PC-3 (cell line): ENCODE measurements around the gene CFAP141. TPM values are rescaled to one million over a fixed set of nuclear protein-coding genes. Genes with fewer than 3 reads are reported as not detected.

Source experiments
- ATAC-seq: fragments of 200-7000 bp; cut with Tn5 transposase; 2 replicates; pipeline ENCODE4 v1.9.1; 2020; ENCODE audit warnings: mild to moderate bottlenecking, moderate library complexity
- BruUV-seq: library from RNA; stranded (reverse); fragments of 400-500 nt; replicated peaks from 2 replicates; lab custom pipeline; 2021; lab: Mats Ljungman, UMichigan
- CTCF ChIA-PET: fragments of 300-600 bp; sonication (Branson Sonifier 250); formaldehyde crosslinking; loops from one replicate; lab custom pipeline; 2022; ENCODE audit warnings: antibody characterized with exemption; lab: Charles Lee
- POLR2A ChIA-PET: fragments of 300-600 bp; sonication (Branson Sonifier 250); formaldehyde crosslinking; loops from one replicate; lab custom pipeline; 2022; ENCODE audit warnings: antibody characterized with exemption; ENCODE audit not compliant: unreplicated experiment; lab: Charles Lee
- DNase-seq: peaks from one replicate; pipeline ENCODE4 v3.0.0-alpha.2; 2015
- H2AFZ ChIP-seq: fragments of 300-600 bp; sonication (generic); 2 replicates; pipeline ENCODE4 v1.6.0; 2016; ENCODE audit warnings: antibody characterized with exemption, low read length
- H3F3A ChIP-seq: fragments of 300-600 bp; sonication (generic); one replicate; pipeline ENCODE4 v1.6.0; 2017; ENCODE audit warnings: antibody characterized with exemption, low read length, control low read depth, mild to moderate bottlenecking; ENCODE audit not compliant: unreplicated experiment
- H3K27ac ChIP-seq: fragments of 300-600 bp; sonication (generic); 2 replicates; pipeline ENCODE4 v1.5.1; 2016; ENCODE audit warnings: mild to moderate bottlenecking, low read length
- H3K27me3 ChIP-seq: fragments of 300-600 bp; sonication (generic); 2 replicates; pipeline ENCODE4 v1.6.1; 2016; ENCODE audit warnings: low read length, mixed read lengths
- H3K36me3 ChIP-seq: fragments of 300-600 bp; sonication (generic); 2 replicates; pipeline ENCODE4 v1.6.1; 2016; ENCODE audit warnings: low read depth, mixed run types, low read length, mixed read lengths
- H3K4me1 ChIP-seq: fragments of 300-600 bp; sonication (generic); 2 replicates; pipeline ENCODE4 v1.5.1; 2016; ENCODE audit warnings: low read length; ENCODE audit not compliant: insufficient read depth
- H3K4me2 ChIP-seq: fragments of 300-600 bp; sonication (generic); 2 replicates; pipeline ENCODE4 v1.6.0; 2016; ENCODE audit warnings: low read length
- H3K4me3 ChIP-seq: fragments of 300-600 bp; sonication (generic); 2 replicates; pipeline ENCODE4 v1.5.1; 2016; ENCODE audit warnings: mild to moderate bottlenecking, low read length, mixed read lengths
- H3K79me2 ChIP-seq: fragments of 300-600 bp; sonication (generic); 2 replicates; pipeline ENCODE4 v1.6.1; 2017; ENCODE audit warnings: low read length, mixed read lengths
- H3K9ac ChIP-seq: fragments of 300-600 bp; sonication (generic); 2 replicates; pipeline ENCODE4 v1.6.0; 2016; ENCODE audit warnings: mild to moderate bottlenecking, low read length
- H3K9me2 ChIP-seq: fragments of 300-600 bp; sonication (generic); replicated peaks from 2 replicates; pipeline ENCODE4 v1.6.1; 2016; ENCODE audit warnings: mixed run types, low read length, mixed read lengths
- H3K9me3 ChIP-seq: fragments of 300-600 bp; sonication (generic); 2 replicates; pipeline ENCODE4 v1.6.1; 2016; ENCODE audit warnings: low read length, mixed read lengths
- H4K20me1 ChIP-seq: fragments of 300-600 bp; sonication (generic); 2 replicates; pipeline ENCODE4 v1.6.1; 2016; ENCODE audit warnings: low read length, mixed read lengths
- CTCF ChIP-seq: fragments of 300-600 bp; sonication (generic); conservative IDR thresholded peaks from 2 replicates; pipeline ENCODE4 v1.5.1; 2017; ENCODE audit warnings: antibody characterized with exemption, low read depth, mild to moderate bottlenecking, low read length
- EZH2 ChIP-seq: fragments of 300-600 bp; sonication (generic); IDR thresholded peaks from one replicate; pipeline ENCODE4 v1.6.1; 2017; ENCODE audit warnings: antibody characterized with exemption, mild to moderate bottlenecking, low read length; ENCODE audit not compliant: unreplicated experiment
- EZH2phosphoT487 ChIP-seq: fragments of 300-600 bp; sonication (generic); IDR thresholded peaks from 2 replicates; pipeline ENCODE4 v1.6.1; 2018; ENCODE audit warnings: mild to moderate bottlenecking, antibody characterized with exemption, low read length, borderline replicate concordance
- intact Hi-C: fragments of 100-400 bp; cut with micrococcal nuclease; formaldehyde crosslinking; loops from 2 replicates; pipeline ENCODE4 v1.9.0; 2023
- total RNA-seq: library from RNA; depleted of rRNA; stranded (reverse); fragments of >200 nt; gene quantifications from 2 replicates; pipeline ENCODE4 v1.2.3, GENCODE V29; 2014

CFAP141 gene
- total RNA-seq, 1 experiment from 2014 or later, result not detected

GRCh38 chr1:154158307-154159125, 47.6 kb downstream of the CFAP141 start:
- Histone ChIP-seq H3K4me2 (no peak overlapping the region), H3K4me1 (no peaks in the 10 kb centered on the region), H3F3A (no peaks in the 10 kb centered on the region), H3K9me3 (no peaks in the 10 kb centered on the region), H3K27ac (no peak overlapping the region), H3K79me2 (no peaks in the 10 kb centered on the region), H3K9me2 (no peaks in the 10 kb centered on the region), H2AFZ (no peak overlapping the region), H3K36me3 (peaks cover 69% of the 10 kb centered on the region), H3K4me3 (no peak overlapping the region), H3K9ac (no peak overlapping the region), H4K20me1 (peaks cover 12% of the 10 kb centered on the region), H3K27me3 (no peaks in the 10 kb centered on the region)
- intact Hi-C loops, result no loop called here
- POLR2A ChIA-PET, result no interaction called here
- ATAC-seq, result no peak
- CTCF ChIA-PET, result no interaction called here
- no peak for DNase-seq
- no TSS peak for BruUV-seq
- no peak for TF ChIP-seq EZH2

GRCh38 chr1:154157520-154158306, 48.4 kb downstream of the CFAP141 start:
- H3K27ac ChIP-seq, result no peak overlapping the region
- ChIA-PET POLR2A (no interaction called here), CTCF (no interaction called here)
- H3F3A ChIP-seq, result no peaks in the 10 kb centered on the region
- H3K79me2 ChIP-seq, result no peaks in the 10 kb centered on the region
- H3K9me2 ChIP-seq, result no peaks in the 10 kb centered on the region
- ATAC-seq (no peak), DNase-seq (no peak)
- no peak overlapping the region for H3K9ac ChIP-seq
- H3K9me3 ChIP-seq, result no peaks in the 10 kb centered on the region
- no peaks in the 10 kb centered on the region for H3K4me1 ChIP-seq
- no peak overlapping the region for H3K4me3 ChIP-seq
- peaks cover 12% of the 10 kb centered on the region for H4K20me1 ChIP-seq
- intact Hi-C loops, result no loop called here
- BruUV-seq, result no TSS peak
- TF ChIP-seq CTCF (no peak), EZH2 (no peak), EZH2phosphoT487 (no peak)
- H3K4me2 ChIP-seq, result no peak overlapping the region
- peaks cover 63% of the 10 kb centered on the region for H3K36me3 ChIP-seq
- H3K27me3 ChIP-seq, result no peaks in the 10 kb centered on the region
- no peak overlapping the region for H2AFZ ChIP-seq

DNA sequence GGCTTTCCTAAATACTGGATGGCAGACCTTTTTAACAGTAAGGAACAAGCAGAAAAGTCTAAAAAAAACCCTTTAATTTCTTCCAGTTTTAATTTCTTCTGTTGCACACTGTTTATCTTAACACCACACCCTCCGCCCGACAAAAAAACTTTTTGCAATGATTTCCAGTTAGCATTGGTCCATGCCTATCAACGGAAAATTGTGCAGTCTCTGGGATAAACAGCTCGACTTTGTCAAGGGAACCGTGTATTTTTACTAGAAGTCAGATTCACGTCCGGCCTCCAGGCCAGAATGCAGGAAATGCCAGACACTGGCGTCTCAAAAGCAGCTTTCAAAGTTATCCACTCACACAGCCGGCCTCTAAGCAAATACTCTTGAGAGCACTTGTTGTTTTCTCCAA, 50.9 kb downstream of the CFAP141 start:
- no TSS peak for BruUV-seq
- H3K9me2 ChIP-seq, result no peaks in the 10 kb centered on the region
- ATAC-seq (no peak), DNase-seq (no peak)
- no peaks in the 10 kb centered on the region for H3K4me1 ChIP-seq
- H3K36me3 ChIP-seq, result peaks cover 41% of the 10 kb centered on the region
- no peaks in the 10 kb centered on the region for H3K9me3 ChIP-seq
- H3K27me3 ChIP-seq, result no peaks in the 10 kb centered on the region
- no peak overlapping the region for H2AFZ ChIP-seq
- H3K9ac ChIP-seq, result no peak overlapping the region
- no peak overlapping the region for H3K27ac ChIP-seq
- intact Hi-C loops, result no loop called here
- H3K4me2 ChIP-seq, result no peak overlapping the region
- TF ChIP-seq EZH2 (no peak), CTCF (no peak), EZH2phosphoT487 (no peak)
- H3K79me2 ChIP-seq, result no peaks in the 10 kb centered on the region
- no peak overlapping the region for H3K4me3 ChIP-seq
- CTCF ChIA-PET, result no interaction called here
- POLR2A ChIA-PET, result no interaction called here
- peaks cover 12% of the 10 kb centered on the region for H4K20me1 ChIP-seq
- no peaks in the 10 kb centered on the region for H3F3A ChIP-seq
